ENCODE results near the gene MGAT3.

The MGAT3 gene

DNA sequence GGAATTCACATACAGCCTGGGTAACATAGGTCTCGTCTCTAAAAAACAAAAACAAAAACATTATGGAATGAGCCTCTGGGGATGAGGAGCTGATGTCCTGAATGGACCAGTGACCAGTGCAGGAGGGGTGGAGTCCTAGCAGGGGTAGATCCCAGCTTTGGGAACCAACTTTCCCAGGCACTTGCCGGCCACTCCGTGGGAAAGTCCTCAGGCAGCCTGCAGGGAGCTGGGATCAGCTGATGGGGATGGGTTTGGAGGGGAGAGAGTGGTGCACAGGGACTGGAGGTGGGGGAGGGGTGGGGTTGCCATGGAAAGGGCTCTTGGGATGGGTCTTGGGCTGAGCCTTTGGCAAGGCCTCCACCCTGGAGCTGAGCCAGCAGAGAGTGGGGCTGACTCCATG is 19.1 kb downstream of the MGAT3 start (continued):
- no peak for TF ChIP-seq KLF9 (tag by site-specific recombination; IDR thresholded peaks at IDR 0.05; ENCODE audit: low read depth)

DNA sequence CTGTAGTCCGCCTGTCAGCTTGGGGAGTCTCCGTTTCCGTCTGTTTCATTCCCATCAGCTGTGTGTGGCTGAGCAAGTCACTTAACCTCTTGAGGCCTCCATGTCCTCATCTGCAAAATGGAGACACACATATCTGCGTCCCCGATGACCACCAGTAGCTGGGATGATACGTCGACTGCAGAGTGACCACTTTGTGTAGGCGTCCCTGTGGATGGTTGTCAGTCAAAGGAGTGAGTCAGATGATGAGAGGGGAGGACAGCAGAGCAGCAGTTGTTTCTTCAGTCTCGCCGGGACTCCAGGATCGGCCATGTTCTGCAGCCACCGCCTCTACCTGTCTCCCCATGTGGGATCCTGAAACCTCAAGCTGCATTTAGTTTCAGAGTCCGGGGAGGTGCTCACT is 19.9 kb downstream of the MGAT3 start:
- H3K27ac ChIP-seq (ENCODE audit: extremely low read depth, low read depth, low read length): no peak overlapping the region
- ChIA-PET CTCF (interaction anchor here (0.8 to 1.0 kb wide), 2 partner anchors 20 to 134 kb away, joined by 3 read pairs; no protein-coding TSS in a partner anchor), POLR2A (no interaction called here)
- H3K4me3 ChIP-seq (ENCODE audit: low read depth, low read length): no peak overlapping the region
- no peaks in the 10 kb centered on the region for H3K9me3 ChIP-seq (ENCODE audit: control insufficient read depth, insufficient read depth, low read depth, low read length)
- no peak for TF ChIP-seq ZNF544 (tag by site-specific recombination; IDR thresholded peaks at IDR 0.05)
- no peak for TF ChIP-seq ZNF341 (tag by site-specific recombination; IDR thresholded peaks at IDR 0.05; ENCODE audit: low read depth)
- TF ChIP-seq, protein P1, sequence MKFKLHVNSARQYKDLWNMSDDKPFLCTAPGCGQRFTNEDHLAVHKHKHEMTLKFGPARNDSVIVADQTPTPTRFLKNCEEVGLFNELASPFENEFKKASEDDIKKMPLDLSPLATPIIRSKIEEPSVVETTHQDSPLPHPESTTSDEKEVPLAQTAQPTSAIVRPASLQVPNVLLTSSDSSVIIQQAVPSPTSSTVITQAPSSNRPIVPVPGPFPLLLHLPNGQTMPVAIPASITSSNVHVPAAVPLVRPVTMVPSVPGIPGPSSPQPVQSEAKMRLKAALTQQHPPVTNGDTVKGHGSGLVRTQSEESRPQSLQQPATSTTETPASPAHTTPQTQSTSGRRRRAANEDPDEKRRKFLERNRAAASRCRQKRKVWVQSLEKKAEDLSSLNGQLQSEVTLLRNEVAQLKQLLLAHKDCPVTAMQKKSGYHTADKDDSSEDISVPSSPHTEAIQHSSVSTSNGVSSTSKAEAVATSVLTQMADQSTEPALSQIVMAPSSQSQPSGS (tag by site-specific recombination; IDR thresholded peaks at IDR 0.05; ENCODE audit: low read depth): no peak
- no peak for TF ChIP-seq GLI4 (tag by site-specific recombination; IDR thresholded peaks at IDR 0.05)
- no peak for TF ChIP-seq ZNF350 (tag by site-specific recombination; IDR thresholded peaks at IDR 0.05)
- TF ChIP-seq ZNF324 (tag by site-specific recombination; IDR thresholded peaks at IDR 0.05): no peak
- no peak for TF ChIP-seq MZF1 (tag by site-specific recombination; IDR thresholded peaks at IDR 0.05; ENCODE audit: borderline replicate concordance)
- TF ChIP-seq ZNF37A (tag by site-specific recombination; IDR thresholded peaks at IDR 0.05): no peak
- TF ChIP-seq TCF7L2 (IDR thresholded peaks at IDR 0.05; ENCODE audit: borderline replicate concordance, low read depth, low read length): no peak
- no peak for TF ChIP-seq SALL2 (tag by site-specific recombination; IDR thresholded peaks at IDR 0.05; ENCODE audit: borderline replicate concordance)
- TF ChIP-seq ZNF707 (tag by site-specific recombination; IDR thresholded peaks at IDR 0.05): no peak
- TF ChIP-seq ZNF112 (tag by site-specific recombination; IDR thresholded peaks at IDR 0.05): no peak
- TF ChIP-seq, protein P2, sequence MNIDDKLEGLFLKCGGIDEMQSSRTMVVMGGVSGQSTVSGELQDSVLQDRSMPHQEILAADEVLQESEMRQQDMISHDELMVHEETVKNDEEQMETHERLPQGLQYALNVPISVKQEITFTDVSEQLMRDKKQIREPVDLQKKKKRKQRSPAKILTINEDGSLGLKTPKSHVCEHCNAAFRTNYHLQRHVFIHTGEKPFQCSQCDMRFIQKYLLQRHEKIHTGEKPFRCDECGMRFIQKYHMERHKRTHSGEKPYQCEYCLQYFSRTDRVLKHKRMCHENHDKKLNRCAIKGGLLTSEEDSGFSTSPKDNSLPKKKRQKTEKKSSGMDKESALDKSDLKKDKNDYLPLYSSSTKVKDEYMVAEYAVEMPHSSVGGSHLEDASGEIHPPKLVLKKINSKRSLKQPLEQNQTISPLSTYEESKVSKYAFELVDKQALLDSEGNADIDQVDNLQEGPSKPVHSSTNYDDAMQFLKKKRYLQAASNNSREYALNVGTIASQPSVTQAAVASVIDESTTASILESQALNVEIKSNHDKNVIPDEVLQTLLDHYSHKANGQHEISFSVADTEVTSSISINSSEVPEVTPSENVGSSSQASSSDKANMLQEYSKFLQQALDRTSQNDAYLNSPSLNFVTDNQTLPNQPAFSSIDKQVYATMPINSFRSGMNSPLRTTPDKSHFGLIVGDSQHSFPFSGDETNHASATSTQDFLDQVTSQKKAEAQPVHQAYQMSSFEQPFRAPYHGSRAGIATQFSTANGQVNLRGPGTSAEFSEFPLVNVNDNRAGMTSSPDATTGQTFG (tag by site-specific recombination; IDR thresholded peaks at IDR 0.05; ENCODE audit: borderline replicate concordance): no peak
- no peak for TF ChIP-seq ZNF510 (tag by site-specific recombination; IDR thresholded peaks at IDR 0.05; ENCODE audit: insufficient replicate concordance)
- TF ChIP-seq, protein P3, sequence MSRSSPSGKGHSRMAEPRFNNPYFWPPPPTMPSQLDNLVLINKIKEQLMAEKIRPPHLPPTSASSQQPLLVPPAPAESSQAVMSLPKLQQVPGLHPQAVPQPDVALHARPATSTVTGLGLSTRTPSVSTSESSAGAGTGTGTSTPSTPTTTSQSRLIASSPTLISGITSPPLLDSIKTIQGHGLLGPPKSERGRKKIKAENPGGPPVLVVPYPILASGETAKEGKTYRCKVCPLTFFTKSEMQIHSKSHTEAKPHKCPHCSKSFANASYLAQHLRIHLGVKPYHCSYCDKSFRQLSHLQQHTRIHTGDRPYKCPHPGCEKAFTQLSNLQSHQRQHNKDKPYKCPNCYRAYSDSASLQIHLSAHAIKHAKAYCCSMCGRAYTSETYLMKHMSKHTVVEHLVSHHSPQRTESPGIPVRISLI (tag by site-specific recombination; IDR thresholded peaks at IDR 0.05): no peak
- TF ChIP-seq, protein P4, sequence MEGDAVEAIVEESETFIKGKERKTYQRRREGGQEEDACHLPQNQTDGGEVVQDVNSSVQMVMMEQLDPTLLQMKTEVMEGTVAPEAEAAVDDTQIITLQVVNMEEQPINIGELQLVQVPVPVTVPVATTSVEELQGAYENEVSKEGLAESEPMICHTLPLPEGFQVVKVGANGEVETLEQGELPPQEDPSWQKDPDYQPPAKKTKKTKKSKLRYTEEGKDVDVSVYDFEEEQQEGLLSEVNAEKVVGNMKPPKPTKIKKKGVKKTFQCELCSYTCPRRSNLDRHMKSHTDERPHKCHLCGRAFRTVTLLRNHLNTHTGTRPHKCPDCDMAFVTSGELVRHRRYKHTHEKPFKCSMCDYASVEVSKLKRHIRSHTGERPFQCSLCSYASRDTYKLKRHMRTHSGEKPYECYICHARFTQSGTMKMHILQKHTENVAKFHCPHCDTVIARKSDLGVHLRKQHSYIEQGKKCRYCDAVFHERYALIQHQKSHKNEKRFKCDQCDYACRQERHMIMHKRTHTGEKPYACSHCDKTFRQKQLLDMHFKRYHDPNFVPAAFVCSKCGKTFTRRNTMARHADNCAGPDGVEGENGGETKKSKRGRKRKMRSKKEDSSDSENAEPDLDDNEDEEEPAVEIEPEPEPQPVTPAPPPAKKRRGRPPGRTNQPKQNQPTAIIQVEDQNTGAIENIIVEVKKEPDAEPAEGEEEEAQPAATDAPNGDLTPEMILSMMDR (tag by site-specific recombination; IDR thresholded peaks at IDR 0.05): no peak
- TF ChIP-seq, protein P5, sequence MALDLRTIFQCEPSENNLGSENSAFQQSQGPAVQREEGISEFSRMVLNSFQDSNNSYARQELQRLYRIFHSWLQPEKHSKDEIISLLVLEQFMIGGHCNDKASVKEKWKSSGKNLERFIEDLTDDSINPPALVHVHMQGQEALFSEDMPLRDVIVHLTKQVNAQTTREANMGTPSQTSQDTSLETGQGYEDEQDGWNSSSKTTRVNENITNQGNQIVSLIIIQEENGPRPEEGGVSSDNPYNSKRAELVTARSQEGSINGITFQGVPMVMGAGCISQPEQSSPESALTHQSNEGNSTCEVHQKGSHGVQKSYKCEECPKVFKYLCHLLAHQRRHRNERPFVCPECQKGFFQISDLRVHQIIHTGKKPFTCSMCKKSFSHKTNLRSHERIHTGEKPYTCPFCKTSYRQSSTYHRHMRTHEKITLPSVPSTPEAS (tag by site-specific recombination; IDR thresholded peaks at IDR 0.05): no peak
- no peak for TF ChIP-seq YY2 (tag by site-specific recombination; IDR thresholded peaks at IDR 0.05)
- TF ChIP-seq ZNF423 (tag by site-specific recombination; IDR thresholded peaks at IDR 0.05): no peak
- H3K4me1 ChIP-seq (ENCODE audit: control insufficient read depth, insufficient read depth, low read length): peaks cover 2% of the 10 kb centered on the region; the same call in 1 of the 2 replicates
- H3K36me3 ChIP-seq (ENCODE audit: control insufficient read depth in 2 of 2, insufficient read depth in 1 of 2, low read length in 2 of 2): peaks cover 0 to 6% of the 10 kb centered on the region in 2 experiments; a peak in 1 of 3 replicates
